ENCODE results near the gene PDLIM1.

The PDLIM1 gene

DNA sequence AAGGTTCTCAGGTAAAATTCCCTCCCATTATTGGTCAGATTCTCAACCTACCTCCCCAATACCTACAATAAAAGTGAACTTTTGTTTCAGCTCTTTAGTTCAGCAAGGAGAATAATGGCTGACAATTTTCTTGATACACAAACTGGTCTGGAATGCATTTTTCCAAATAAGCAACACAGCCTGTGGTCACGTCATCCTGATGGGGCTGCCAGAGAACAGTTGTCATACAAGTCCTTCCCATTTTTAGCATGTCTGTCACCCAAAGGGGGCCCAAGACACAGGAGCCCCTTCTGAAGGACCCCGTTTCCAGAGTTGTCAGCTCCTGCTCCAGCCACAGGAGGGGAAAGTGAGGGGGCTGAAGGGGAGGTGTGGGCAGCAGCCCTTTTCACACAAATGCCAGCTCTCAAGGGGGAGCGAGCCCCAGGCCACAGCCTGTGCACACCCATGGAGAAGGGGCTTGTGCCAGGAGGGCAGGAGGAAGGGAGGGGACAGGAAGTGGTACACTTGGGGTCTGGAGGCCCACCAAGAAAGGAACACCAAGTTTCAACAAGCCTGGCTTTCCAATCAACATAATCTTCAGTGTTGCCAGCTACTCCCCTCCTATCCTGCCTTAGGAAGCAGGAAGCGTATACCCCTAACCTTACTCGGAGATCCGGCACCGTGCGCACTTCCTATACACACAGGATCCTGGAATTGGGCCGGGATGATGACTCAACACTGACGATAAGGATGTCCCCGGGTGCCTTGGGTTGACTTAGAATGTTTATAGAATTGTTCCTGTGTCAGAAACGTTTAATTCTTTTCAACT lies 43.4 kb upstream of the PDLIM1 start:
- H3K4me3 ChIP-seq (ENCODE audit: low read depth, low read length), result no peak overlapping the region
- no peak for DNase-seq (ENCODE audit: low read depth)
- TF ChIP-seq, protein P1, sequence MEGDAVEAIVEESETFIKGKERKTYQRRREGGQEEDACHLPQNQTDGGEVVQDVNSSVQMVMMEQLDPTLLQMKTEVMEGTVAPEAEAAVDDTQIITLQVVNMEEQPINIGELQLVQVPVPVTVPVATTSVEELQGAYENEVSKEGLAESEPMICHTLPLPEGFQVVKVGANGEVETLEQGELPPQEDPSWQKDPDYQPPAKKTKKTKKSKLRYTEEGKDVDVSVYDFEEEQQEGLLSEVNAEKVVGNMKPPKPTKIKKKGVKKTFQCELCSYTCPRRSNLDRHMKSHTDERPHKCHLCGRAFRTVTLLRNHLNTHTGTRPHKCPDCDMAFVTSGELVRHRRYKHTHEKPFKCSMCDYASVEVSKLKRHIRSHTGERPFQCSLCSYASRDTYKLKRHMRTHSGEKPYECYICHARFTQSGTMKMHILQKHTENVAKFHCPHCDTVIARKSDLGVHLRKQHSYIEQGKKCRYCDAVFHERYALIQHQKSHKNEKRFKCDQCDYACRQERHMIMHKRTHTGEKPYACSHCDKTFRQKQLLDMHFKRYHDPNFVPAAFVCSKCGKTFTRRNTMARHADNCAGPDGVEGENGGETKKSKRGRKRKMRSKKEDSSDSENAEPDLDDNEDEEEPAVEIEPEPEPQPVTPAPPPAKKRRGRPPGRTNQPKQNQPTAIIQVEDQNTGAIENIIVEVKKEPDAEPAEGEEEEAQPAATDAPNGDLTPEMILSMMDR (IDR thresholded peaks at IDR 0.05; ENCODE audit: control insufficient read depth, extremely low read depth, insufficient read depth), result no peak

DNA sequence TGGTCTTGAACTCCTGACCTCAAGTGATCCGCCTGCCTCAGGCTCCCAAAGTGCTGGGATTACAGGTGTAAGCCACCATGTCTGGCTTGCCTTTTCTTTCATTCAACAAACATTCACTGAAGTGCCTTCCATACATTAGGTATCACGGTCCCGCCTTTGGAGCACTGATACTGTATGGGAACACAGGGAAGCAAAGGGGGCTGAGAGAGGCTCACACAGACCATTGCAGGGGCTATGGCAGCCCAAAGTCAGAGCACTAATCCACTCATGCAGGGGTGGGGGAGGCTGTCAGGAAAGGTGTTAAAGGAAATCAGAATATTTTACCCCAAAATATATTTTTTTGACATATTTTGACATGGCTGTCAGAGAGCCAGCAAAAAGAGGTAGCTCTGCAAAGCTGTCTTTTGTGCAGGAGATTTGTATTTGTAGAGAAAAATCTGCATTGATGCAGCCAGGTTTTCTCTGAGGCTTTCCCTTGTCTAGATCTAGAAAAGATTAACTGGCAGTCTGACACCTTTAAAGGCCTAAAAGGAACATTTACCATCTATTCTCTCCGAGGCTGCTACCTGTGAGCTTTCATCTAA lies 42.0 kb upstream of the PDLIM1 start:
- TF ChIP-seq, protein P1 (IDR thresholded peaks at IDR 0.05; ENCODE audit: control insufficient read depth, extremely low read depth, insufficient read depth), result no peak
- H3K4me3 ChIP-seq (ENCODE audit: low read depth, low read length), result no peak overlapping the region
- no peak for DNase-seq (ENCODE audit: low read depth)

DNA sequence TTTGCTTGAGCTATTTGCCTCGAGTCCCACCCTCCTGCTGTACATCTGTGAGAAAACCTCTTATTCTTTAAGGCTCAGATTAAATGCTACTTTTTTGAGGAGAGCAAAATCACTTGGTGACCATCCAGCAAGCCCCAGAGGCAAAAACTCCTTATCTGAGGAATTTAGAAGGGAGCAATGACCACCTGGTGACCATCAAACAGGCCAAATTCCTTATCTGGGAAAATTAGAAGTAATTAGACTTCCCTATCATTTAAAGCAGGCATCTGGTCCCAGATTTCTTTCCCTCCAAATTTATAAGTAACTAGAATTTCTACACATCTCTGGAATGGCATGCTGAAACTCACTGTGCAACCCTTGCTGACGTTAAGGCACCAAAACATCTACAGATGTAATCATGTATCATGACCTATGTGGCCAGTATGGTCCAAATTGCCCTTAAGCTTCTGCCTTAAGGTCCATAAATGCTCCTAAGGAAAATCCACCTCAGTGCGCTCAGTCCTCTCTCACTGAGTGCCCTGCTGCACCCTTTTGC lies 40.9 kb upstream of the PDLIM1 start:
- TF ChIP-seq, protein P1 (IDR thresholded peaks at IDR 0.05; ENCODE audit: control insufficient read depth, extremely low read depth, insufficient read depth), result no peak
- no peak for DNase-seq (ENCODE audit: low read depth)
- no peak overlapping the region for H3K4me3 ChIP-seq (ENCODE audit: low read depth, low read length)

DNA sequence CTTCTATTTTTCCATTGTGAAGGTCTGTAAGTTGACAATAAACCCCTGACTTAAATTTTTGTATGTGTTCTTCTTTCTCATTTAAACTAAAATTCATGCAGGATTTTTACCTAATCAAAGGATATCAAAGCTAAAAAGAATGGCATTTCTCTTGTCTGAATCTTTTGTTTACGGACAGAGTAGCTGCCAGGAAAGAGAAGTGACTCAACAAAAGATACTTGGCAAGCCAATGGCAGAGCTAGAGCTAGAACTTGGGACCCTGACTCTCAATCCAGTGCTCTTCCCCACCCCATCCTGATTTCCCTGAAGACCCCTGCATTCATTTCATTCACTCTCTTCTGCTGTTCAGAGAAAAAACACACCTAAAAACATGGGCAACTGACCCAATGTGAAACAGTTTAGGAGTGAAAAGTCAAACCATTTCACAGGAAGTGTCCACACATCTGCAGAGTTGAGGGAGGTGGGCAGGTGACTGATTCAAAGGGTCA lies 40.2 kb upstream of the PDLIM1 start:
- H3K4me3 ChIP-seq (ENCODE audit: low read depth, low read length), result no peak overlapping the region
- TF ChIP-seq, protein P1 (IDR thresholded peaks at IDR 0.05; ENCODE audit: control insufficient read depth, extremely low read depth, insufficient read depth), result no peak
- no peak for DNase-seq (ENCODE audit: low read depth)

DNA sequence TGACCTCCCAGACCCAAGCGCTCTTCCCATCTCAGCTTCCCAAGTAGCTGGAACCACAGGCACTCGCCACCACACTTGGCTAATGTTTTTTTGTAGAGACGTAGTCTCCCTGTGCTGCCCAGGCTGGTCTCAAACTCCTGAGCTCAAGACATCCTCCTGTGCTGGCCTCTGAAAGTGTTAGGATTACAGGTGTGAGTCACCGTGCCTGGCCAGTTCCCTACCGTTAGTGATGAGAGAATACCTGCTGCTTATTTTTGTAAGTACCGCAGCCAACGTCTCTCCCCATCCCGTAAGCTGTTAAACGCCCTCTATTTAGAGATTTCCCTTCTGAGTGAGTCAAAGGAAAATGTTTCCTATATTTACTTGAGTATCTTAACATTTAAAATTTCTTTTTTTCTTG lies 38.5 kb upstream of the PDLIM1 start:
- DNase-seq (ENCODE audit: low read depth), result no peak
- no peak overlapping the region for H3K4me3 ChIP-seq (ENCODE audit: low read depth, low read length)
- TF ChIP-seq, protein P1 (IDR thresholded peaks at IDR 0.05; ENCODE audit: control insufficient read depth, extremely low read depth, insufficient read depth), result no peak

DNA sequence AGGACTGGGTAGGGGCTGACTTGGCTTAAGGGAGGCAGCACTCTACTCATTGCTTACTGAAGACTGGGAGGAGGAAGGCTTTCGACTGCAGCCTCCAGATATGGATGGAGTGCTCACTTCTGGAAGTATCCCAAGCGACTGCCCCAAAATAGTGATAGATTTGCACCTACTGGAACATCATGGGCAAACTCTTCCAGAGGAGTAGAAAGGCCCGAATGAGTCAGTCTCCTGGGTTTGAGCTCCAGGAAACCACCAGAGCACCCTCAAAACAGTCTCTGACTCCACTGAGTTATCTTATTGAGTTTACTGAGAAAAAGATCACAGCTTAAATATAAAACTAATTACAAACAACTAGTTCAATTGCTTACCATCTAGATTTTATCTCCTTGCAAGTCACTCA lies 37.2 kb upstream of the PDLIM1 start:
- no peak overlapping the region for H3K4me3 ChIP-seq (ENCODE audit: low read depth, low read length)
- DNase-seq (ENCODE audit: low read depth), result no peak
- TF ChIP-seq, protein P1 (IDR thresholded peaks at IDR 0.05; ENCODE audit: control insufficient read depth, extremely low read depth, insufficient read depth), result no peak

Data from LNCaP clone FGC (cell line).